NCI-H1694 (cell line): ENCODE results near the gene TLL1.

Experiments used
- DNase-seq: peaks from one replicate; lab custom pipeline; 2025; lab: John Stamatoyannopoulos, UW

Gene TLL1

DNA sequence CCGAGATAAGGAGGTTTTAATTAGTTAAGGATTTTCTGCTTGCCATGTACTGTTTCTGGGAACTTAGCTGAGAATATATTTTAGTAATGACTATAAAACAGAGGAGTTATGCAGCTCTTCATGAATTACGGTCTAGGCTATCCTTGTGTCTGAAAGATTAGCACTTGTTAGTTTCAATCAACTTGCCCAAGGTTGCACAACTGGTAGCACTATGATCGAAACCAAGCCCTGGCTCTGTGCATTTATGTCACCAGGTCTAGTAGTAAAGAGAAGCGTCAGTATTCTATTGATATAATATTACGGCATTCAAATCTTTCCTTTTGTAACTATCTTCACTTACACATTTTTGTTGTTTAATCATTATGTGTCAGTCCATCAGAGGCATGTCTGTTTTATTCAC, 176.0 kb downstream of the TLL1 start:
- no peak for DNase-seq

DNA sequence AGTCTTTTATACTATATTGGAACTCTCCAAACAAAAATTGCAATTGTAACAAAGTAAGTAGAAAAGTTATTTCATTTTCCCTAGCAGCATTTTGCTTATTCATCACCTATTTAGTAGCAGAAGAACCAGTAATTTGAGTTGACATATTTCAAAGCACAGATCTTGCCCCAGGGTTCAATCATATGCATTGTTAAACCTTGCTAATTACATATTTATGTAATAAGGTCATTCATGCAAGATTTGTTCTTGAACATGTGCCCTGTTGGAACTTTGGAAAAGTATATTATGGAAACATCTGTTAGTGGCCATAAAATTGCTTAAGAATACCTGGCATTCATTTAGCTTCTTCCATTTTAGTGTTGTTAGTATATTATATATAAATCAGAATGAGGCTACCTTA, 191.7 kb downstream of the TLL1 start:
- DNase-seq = peak; percentile 3

DNA sequence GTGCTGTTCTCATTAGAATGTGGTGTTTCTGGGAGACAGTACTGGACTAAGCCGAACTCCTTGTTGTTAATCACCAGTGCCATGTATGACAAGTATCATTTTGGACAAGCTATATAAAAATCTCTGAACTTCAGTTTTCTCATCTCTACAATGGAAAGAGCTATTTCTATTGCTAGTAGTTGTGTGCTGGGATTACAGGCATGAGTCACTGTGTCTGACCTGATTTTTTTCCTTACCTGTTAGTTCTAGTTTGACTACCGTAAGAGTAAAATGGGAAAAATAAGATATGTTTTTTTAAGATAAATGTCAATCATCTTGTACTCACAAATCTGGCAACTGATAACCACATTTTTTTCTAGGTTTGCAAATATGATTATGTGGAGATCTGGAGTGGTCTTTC, 192.3 kb downstream of the TLL1 start:
- no peak for DNase-seq

DNA sequence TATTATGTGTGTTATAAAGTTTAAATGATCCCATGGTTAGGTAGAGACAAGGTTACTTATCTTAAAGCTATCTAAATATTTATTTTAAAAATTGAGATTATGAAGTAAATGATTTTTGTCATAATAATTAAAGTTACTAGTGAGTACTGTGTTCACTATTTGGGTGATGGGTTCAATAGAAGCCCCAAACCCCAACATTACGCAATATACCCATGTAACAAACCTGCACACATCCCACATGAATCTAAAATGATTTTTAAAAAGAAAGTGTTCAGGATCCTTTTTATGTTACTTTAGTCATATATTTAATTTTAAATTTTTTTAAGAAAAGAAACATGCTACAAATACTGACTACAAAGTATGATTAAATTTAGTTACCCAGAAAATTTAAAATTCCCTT, 193.9 kb downstream of the TLL1 start:
- no peak for DNase-seq

- DNase-seq = no peak
These were observed 194.9 kb downstream of the TLL1 start for GRCh38 chr4:166067915-166068314.

GRCh38 chr4:166073783-166074182, 200.7 kb downstream of the TLL1 start:
- DNase-seq = no peak

GRCh38 chr4:166075599-166075998, 202.6 kb downstream of the TLL1 start:
- DNase-seq = no peak

DNA sequence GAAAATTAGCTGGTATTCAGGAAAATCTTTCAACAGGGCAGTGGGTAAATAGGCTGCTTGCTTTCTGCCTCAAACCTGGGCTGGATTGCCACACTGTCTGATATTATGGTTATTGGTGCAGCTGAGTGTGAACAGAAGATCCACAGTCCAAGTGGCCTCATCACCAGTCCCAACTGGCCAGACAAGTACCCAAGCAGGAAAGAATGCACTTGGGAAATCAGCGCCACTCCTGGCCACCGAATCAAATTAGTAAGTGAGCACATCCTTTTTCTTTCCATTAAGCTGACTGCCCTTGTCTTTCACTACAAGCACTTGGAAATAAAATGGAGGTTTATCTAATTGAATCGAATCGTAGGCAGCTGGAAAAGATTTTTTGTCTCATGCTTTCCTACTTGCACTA, 204.7 kb downstream of the TLL1 start:
- DNase-seq = no peak

- no peak for DNase-seq
These were observed 205.3 kb downstream of the TLL1 start for GRCh38 chr4:166078383-166078782.

DNA sequence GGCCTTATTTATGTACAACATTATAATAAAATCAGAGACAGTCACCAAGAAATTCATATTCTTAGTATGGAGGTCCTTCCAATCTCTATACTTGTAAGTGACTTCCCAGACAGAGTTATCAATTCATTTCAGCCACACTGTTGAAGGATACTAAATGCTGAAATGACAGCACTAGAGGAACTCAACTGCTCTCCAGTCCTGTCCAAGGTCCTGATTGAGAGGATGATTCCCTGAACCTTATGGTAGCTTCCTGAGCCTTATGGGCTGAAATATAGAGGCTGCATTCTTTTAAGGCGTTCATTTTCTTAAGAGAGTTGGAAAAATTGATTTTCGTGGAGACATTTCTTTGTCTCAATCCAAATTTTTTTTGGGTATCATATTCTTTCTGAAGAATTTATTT, 205.9 kb downstream of the TLL1 start:
- DNase-seq = no peak

- no peak for DNase-seq
These were observed 214.5 kb downstream of the TLL1 start for GRCh38 chr4:166087569-166087968.

- DNase-seq = no peak
These were observed 215.5 kb downstream of the TLL1 start for GRCh38 chr4:166088576-166088975.

DNA sequence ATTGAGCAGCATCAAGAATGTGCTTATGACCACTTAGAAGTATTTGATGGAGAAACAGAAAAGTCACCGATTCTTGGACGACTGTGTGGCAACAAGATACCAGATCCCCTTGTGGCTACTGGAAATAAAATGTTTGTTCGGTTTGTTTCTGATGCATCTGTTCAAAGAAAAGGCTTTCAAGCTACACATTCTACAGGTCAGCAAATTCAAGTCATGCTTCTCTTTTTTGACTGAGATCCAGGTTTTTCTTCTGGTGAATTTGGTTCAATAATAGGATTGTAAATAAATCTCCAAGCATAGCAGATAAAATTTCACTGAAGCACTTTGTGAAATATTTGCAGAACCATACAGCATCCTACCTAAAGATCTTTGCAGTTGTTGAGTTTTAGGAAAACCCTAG, 218.1 kb downstream of the TLL1 start:
- DNase-seq = no peak

- peak; percentile 39 for DNase-seq
These were observed 219.0 kb downstream of the TLL1 start for GRCh38 chr4:166091912-166092510.

GRCh38 chr4:166092797-166093290, 219.8 kb downstream of the TLL1 start:
- no peak for DNase-seq

DNA sequence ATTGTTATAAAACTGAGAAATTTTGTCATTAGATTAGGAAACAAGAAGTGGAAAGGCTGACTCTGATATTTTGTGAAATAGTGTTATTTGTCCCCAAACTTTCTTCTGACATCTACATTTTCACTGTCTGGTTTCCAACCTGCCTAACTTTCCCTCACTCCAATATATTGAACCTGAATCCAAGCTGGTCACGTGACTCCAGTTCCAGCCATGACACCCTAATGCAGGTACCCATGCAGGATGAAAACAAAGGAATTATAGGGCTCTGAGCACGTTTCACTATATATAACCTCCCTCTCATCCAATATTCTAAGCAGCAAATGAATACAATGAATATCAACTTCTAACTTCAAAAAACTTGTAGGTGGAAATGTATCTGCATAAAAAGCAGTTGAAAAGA, 231.6 kb downstream of the TLL1 start:
- DNase-seq = no peak

GRCh38 chr4:166121897-166122296, 248.9 kb downstream of the TLL1 start:
- no peak for DNase-seq

DNA sequence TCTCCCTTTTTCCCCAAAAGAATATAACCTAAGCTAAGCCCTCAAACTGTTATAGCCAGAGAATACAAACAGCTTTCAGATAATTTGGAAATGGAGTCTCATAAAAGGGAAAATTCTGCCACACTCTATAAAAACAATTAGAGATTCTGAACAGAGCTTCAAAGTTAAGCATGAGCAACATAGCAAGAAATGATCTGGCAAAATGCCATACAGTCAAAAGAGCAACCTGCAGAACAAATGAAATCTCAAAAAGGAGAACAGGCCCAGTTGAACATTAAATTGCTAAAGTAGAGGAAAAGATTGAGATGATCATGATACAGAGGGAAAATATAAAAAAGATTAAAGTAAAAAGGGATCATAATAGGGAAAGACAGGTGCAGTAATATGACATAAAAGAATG, 250.5 kb downstream of the TLL1 start:
- DNase-seq = no peak

DNA sequence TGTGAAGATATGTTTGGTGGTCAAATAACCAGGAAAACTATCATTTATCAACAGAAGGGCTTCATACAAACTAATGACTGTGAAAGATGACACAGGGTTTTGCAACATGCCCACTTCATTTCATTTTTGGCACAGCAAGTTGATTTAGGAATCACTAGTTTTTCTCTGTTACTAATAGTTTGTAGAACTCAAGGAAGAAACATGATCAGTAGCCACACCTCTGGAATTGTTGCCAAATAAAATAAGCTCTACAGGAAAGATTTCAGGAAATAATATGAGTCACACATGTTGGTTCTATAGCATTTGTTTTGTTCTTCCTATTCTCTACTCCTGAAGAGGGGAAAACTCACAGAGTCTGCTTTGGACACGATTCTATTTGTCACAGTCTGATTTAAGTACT, 255.4 kb downstream of the TLL1 start:
- DNase-seq = no peak

- DNase-seq = no peak
These were observed 261.2 kb downstream of the TLL1 start for GRCh38 chr4:166134285-166134684.

DNA sequence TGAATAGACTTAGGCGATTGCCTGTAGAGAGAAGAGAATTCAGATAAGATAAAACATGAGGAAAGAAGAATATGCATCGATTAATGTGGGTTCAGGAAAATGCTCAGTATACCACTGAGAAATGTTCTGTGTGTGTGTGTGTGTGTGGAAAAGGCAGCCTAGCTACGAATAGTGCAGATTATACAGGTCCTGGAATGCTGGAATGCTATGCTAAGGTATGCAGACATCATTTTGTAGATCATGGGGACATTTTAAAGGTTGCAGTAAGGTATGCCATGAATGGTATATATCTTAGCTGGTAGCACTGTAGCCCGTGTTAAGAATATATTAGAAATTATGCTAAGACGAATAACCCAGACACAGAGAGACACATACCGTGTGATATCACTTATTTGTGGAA, 267.9 kb downstream of the TLL1 start:
- DNase-seq = no peak

- no peak for DNase-seq
These were observed 270.2 kb downstream of the TLL1 start for GRCh38 chr4:166143227-166143626.

DNA sequence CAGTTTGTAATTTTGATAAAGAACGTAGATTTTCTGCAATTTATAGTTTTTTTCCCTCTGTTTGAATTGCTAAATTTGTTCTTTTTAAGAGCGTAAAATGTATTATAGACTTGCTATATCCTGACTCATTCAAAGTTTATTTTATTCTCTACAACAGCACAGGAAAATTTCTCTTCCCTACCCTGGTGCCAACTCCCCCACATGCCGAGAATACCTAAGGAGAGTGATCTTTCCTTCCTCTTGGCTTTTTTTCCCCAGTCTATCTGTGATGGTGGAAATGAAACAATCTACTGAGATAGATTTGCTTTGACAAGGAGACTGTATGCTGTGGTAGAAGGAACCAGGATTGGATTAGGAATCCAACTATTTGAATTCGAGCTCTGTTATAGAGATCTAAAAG, 271.6 kb downstream of the TLL1 start:
- DNase-seq = no peak

- DNase-seq = no peak
These were observed 273.9 kb downstream of the TLL1 start for GRCh38 chr4:166146806-166147540.
